Right cardiac atrium (tissue), 5 donors: Measurements from ENCODE around the gene TRA2B. TPM values are rescaled to one million over a fixed set of nuclear protein-coding genes. Genes with fewer than 3 reads are reported as not detected.

Experiments used
- ATAC-seq, 2 donors: fragments of 200-7000 bp; cut with Tn5 transposase; one replicate each; pipeline versions ENCODE4 v1.8.0 to v1.9.1; 2020; ENCODE audit warnings: moderate library complexity in 2 of 2, mild to moderate bottlenecking in 1 of 2
- DNase-seq, 3 donors: peaks; one replicate each; pipeline ENCODE4 v3.0.0-alpha.2; 2020
- H3K27ac ChIP-seq: one replicate; pipeline ENCODE4 v1.5.1; 2013; ENCODE audit warnings: mild to moderate bottlenecking, low read length, control low read depth, moderate library complexity
- H3K27me3 ChIP-seq: one replicate; pipeline ENCODE4 v1.6.1; 2013; ENCODE audit not compliant: control insufficient read depth, insufficient read depth
- H3K4me1 ChIP-seq: one replicate; pipeline ENCODE4 v1.6.1; 2013; ENCODE audit warnings: low read length; ENCODE audit not compliant: control insufficient read depth, insufficient read depth
- H3K4me3 ChIP-seq: one replicate; pipeline ENCODE4 v1.5.1; 2013; ENCODE audit warnings: low read length, control low read depth
- H3K9me3 ChIP-seq: one replicate; pipeline ENCODE4 v1.6.1; 2013; ENCODE audit warnings: low read length; ENCODE audit not compliant: control insufficient read depth
- WGBS: extraction: QIAGEN DNeasy Blood & Tissue Kit; methylation state at CpG from one replicate; pipeline ENCODE4 v1.1.7; 2013; 5-methylcytosine and 5-hydroxymethylcytosine counted together
- intact Hi-C, 4 donors: fragments of 100-400 bp; cut with DNase I; formaldehyde crosslinking; loops; one replicate each; pipeline versions ENCODE4 v1.11.0 to v1.14.0; 2022 to 2023
- long read RNA-seq, 4 donors: library from polyadenylated mRNA; unstranded; transcript quantifications; one replicate each; pipeline ENCODE4 v2.0.0, GENCODE V29; 2020 to 2021
- polyA plus RNA-seq: library from polyadenylated mRNA; stranded (reverse); fragments of 200-250 nt; gene quantifications from one replicate; pipeline ENCODE4 v1.2.3, GENCODE V29; 2013
- total RNA-seq, 4 donors: library from RNA; stranded (reverse); fragmentation: NEBNext Ultra II Directional; extraction: Animal tissue kit (Norgen Biotek cat#: 25700); gene quantifications; one replicate each; pipeline ENCODE4 v1.2.1, GENCODE V29; 2021
- donor health status: healthy with polysubstance abuse.
- donor health status: DM: no; HTN: yes; CAD: no.
- donor health status: DM: no; HTN: no; CAD: no.
- donor health status: DM: no; HTN: yes; CAD: no; lungs with severe emphysema.
- donor health status: DM: yes; HTN: yes; CAD: no.

The TRA2B gene
- total RNA-seq (10 to 100 TPM; 50.5 to 79.7 (median 53.2) TPM), polyA plus RNA-seq (45.8 TPM)
- long read RNA-seq, donor 1, transcript TRA2B-205 (9 exons, 2,952 nt), result major isoform, 16 of 25 reads
- long read RNA-seq, donor 1, partial matches to known transcripts, result 1 of 25 reads
- long read RNA-seq, donor 1, other reads (novel, unspliced or antisense), result 3 of 25 reads
- long read RNA-seq, donor 2, transcript TRA2B-205 (9 exons, 2,952 nt), result major isoform, 7 of 9 reads
- long read RNA-seq, donor 2, partial matches to known transcripts, result 1 of 9 reads
- long read RNA-seq, donor 2, other reads (novel, unspliced or antisense), result 1 of 9 reads
- long read RNA-seq, donor 3, transcript TRA2B-205 (9 exons, 2,952 nt), result major isoform, 38 of 62 reads
- long read RNA-seq, donor 3, transcript TRA2B-206 (10 exons, 1,697 nt), result minor isoform, 5 of 62 reads
- long read RNA-seq, donor 3, partial matches to known transcripts, result 9 of 62 reads
- long read RNA-seq, donor 3, other reads (novel, unspliced or antisense), result 6 of 62 reads
- long read RNA-seq, donor 4, full-length matches to known transcripts, result 8 of 8 reads
- long read RNA-seq, donor 4, partial matches to known transcripts, result 0 of 8 reads
- long read RNA-seq, donor 4, other reads (novel, unspliced or antisense), result 0 of 8 reads

- DNase-seq, result peak; percentile 99 to 100 (median 99)
- Histone ChIP-seq H3K4me1 (no peaks in the 10 kb centered on the region), H3K27me3 (no peaks in the 10 kb centered on the region), H3K4me3 (peak within 1 kb of the TSS; percentile 77), H3K9me3 (no peaks in the 10 kb centered on the region), H3K27ac (peak within 1 kb of the TSS; percentile 95)
- WGBS, result 1% methylated on average over 55 of the region's 55 CpGs
- peak; percentile 99 for ATAC-seq
- intact Hi-C loops, result no loop called here
Observed at GRCh38 chr3:185937689-185938374, at the start of gene TRA2B. Gene TRA2B (minus strand): TSS chr3:185938014. CDS start chr3:185937860, 154 bp downstream.

GRCh38 chr3:185986198-185986777 lies 48.5 kb upstream of the TRA2B start:
- no peak overlapping the region for H3K4me3 ChIP-seq
- ATAC-seq (no peak), DNase-seq (no peak)
- H3K27me3 ChIP-seq, result no peaks in the 10 kb centered on the region
- H3K4me1 ChIP-seq, result no peaks in the 10 kb centered on the region
- intact Hi-C loops, result loop anchor here in 3 of 4 donors (10.0 kb wide), 3 partner anchors 259 to 289 kb away; no protein-coding TSS in a partner anchor
- no peak overlapping the region for H3K27ac ChIP-seq
- H3K9me3 ChIP-seq, result no peaks in the 10 kb centered on the region
- WGBS, result 88% methylated on average over 23 of the region's 23 CpGs

- 49% methylated on average over 3 of the region's 3 CpGs for WGBS
- ATAC-seq, result peak in 1 of 2 donors; percentile 10
- no peak for DNase-seq
- no peak overlapping the region for H3K27ac ChIP-seq
- no peaks in the 10 kb centered on the region for H3K9me3 ChIP-seq
- no peaks in the 10 kb centered on the region for H3K27me3 ChIP-seq
- intact Hi-C loops, result loop anchor here (5.0 to 10.0 kb wide), 6 partner anchors 258 to 558 kb away; partner anchors contain the start of gene CRYGS (in 3 of the 4)
- H3K4me1 ChIP-seq, result no peaks in the 10 kb centered on the region
- no peak overlapping the region for H3K4me3 ChIP-seq
Observed at GRCh38 chr3:185984203-185984602, 46.4 kb upstream of the TRA2B start.

- no peak overlapping the region for H3K4me3 ChIP-seq
Observed at GRCh38 chr3:185983495-185984141, 45.8 kb upstream of the TRA2B start.

GRCh38 chr3:185982632-185983031 lies 44.8 kb upstream of the TRA2B start:
- intact Hi-C loops, result loop anchor here (5.0 to 10.0 kb wide), 6 partner anchors 260 to 560 kb away; partner anchors contain the start of gene CRYGS (in 3 of the 4)
- Histone ChIP-seq H3K4me3 (no peak overlapping the region), H3K4me1 (no peaks in the 10 kb centered on the region), H3K27ac (no peak overlapping the region), H3K9me3 (no peaks in the 10 kb centered on the region), H3K27me3 (no peaks in the 10 kb centered on the region)
- 62% methylated on average over 3 of the region's 3 CpGs for WGBS
- DNase-seq (no peak), ATAC-seq (no peak)

More at GRCh38 chr3:185983495-185984141, 45.8 kb upstream of the TRA2B start:
- DNase-seq (peak; percentile 54 to 74 (median 73)), ATAC-seq (peak; percentile 86 to 94)
- 15% methylated on average over 23 of the region's 23 CpGs for WGBS
- H3K9me3 ChIP-seq, result no peaks in the 10 kb centered on the region
- no peaks in the 10 kb centered on the region for H3K27me3 ChIP-seq
- intact Hi-C loops, result loop anchor here (5.0 to 10.0 kb wide), 6 partner anchors 259 to 559 kb away; partner anchors contain the start of gene CRYGS (in 3 of the 4)
- H3K4me1 ChIP-seq, result no peaks in the 10 kb centered on the region
- no peak overlapping the region for H3K27ac ChIP-seq

GRCh38 chr3:185981621-185982020 lies 43.8 kb upstream of the TRA2B start:
- intact Hi-C loops, result loop anchor here (5.0 to 10.0 kb wide), 6 partner anchors 261 to 561 kb away; partner anchors contain the start of gene CRYGS (in 3 of the 4)
- 66% methylated on average over 3 of the region's 3 CpGs for WGBS
- Histone ChIP-seq H3K27ac (no peak overlapping the region), H3K27me3 (no peaks in the 10 kb centered on the region), H3K4me1 (no peaks in the 10 kb centered on the region), H3K9me3 (no peaks in the 10 kb centered on the region), H3K4me3 (no peak overlapping the region)
- DNase-seq (no peak), ATAC-seq (no peak)

- H3K4me1 ChIP-seq, result no peaks in the 10 kb centered on the region
- intact Hi-C loops, result loop anchor here (5.0 to 10.0 kb wide), 6 partner anchors 263 to 563 kb away; partner anchors contain the start of gene CRYGS (in 3 of the 4)
- H3K27ac ChIP-seq, result no peak overlapping the region
- no peak for ATAC-seq
- no peaks in the 10 kb centered on the region for H3K9me3 ChIP-seq
- DNase-seq, result no peak
- no peaks in the 10 kb centered on the region for H3K27me3 ChIP-seq
- no peak overlapping the region for H3K4me3 ChIP-seq
- 65% methylated on average over 8 of the region's 8 CpGs for WGBS
Observed at GRCh38 chr3:185979721-185980121, 41.9 kb upstream of the TRA2B start.

GRCh38 chr3:185978516-185978915 lies 40.7 kb upstream of the TRA2B start:
- intact Hi-C loops, result no loop called here

GRCh38 chr3:185977679-185978040 lies 39.8 kb upstream of the TRA2B start:
- no peak overlapping the region for H3K27ac ChIP-seq
- no peaks in the 10 kb centered on the region for H3K9me3 ChIP-seq
- H3K4me1 ChIP-seq, result no peaks in the 10 kb centered on the region
- WGBS, result 45% methylated on average over 3 of the region's 3 CpGs
- no peak overlapping the region for H3K4me3 ChIP-seq
- no peak for ATAC-seq
- H3K27me3 ChIP-seq, result no peaks in the 10 kb centered on the region
- no peak for DNase-seq
- intact Hi-C loops, result no loop called here

More at GRCh38 chr3:185978516-185978915, 40.7 kb upstream of the TRA2B start:
- Histone ChIP-seq H3K4me1 (no peaks in the 10 kb centered on the region), H3K27me3 (no peaks in the 10 kb centered on the region), H3K27ac (no peak overlapping the region), H3K4me3 (no peak overlapping the region), H3K9me3 (no peaks in the 10 kb centered on the region)
- 81% methylated on average over 5 of the region's 5 CpGs for WGBS
- ATAC-seq (no peak), DNase-seq (no peak)
